HepG2 (cell line): ENCODE data around the gene PTPA. TPM values are rescaled to one million over a fixed set of nuclear protein-coding genes. Genes with fewer than 3 reads are reported as not detected.

Experiments
- KAT2B ChIP-seq: fragments of 150-350 bp; IDR thresholded peaks from 2 replicates; pipeline ENCODE4 v1.6.1; 2014; ENCODE audit warnings: low read depth, low read length, borderline replicate concordance
- KDM5B ChIP-seq: sonication (generic); formaldehyde crosslinking; IDR thresholded peaks from 2 replicates; pipeline ENCODE4 v1.4.0; 2020; ENCODE audit warnings: missing genetic modification reagents, mild to moderate bottlenecking, borderline replicate concordance
- NONO ChIP-seq, 2 experiments: fragments of 450-650 bp in 1 of 2; sonication (generic) in 1 of 2; formaldehyde crosslinking in 1 of 2; IDR thresholded peaks in 1 of 2; conservative IDR thresholded peaks in 1 of 2; 2 replicates each; pipeline versions ENCODE4 v1.6.1 to v1.8.0; 2017 to 2022; ENCODE audit warnings: mild to moderate bottlenecking in 1 of 2, missing genetic modification reagents in 1 of 2, moderate library complexity in 1 of 2
- RXRB ChIP-seq: IDR thresholded peaks from 2 replicates; pipeline ENCODE4 v1.6.1; 2016; ENCODE audit warnings: borderline replicate concordance, missing genetic modification reagents, missing compliant biosample characterization
- SMARCC2 ChIP-seq: fragments of 450-650 bp; IDR thresholded peaks from 2 replicates; pipeline ENCODE4 v1.6.1; 2017; ENCODE audit warnings: antibody characterized with exemption, mild to moderate bottlenecking
- ZNF816 ChIP-seq: sonication (generic); formaldehyde crosslinking; IDR thresholded peaks from 2 replicates; pipeline ENCODE4 v1.8.0; 2022; ENCODE audit warnings: missing genetic modification reagents, mild to moderate bottlenecking, borderline replicate concordance
- ZNF891 ChIP-seq: sonication (generic); formaldehyde crosslinking; IDR thresholded peaks from 2 replicates; pipeline ENCODE4 v1.5.0; 2020; ENCODE audit warnings: mild to moderate bottlenecking, missing genetic modification reagents
- polyA plus RNA-seq, 8 experiments: library from polyadenylated mRNA; depleted of rRNA in 3 of 8; stranded (reverse) in 7 of 8; unstranded in 1 of 8; fragments of >200 nt; fragmentation: Illumina TruSeq in 4 of 8; extraction: Trizol in 4 of 8; gene quantifications; 2 replicates each; pipeline versions ENCODE4 v1.2.1 to v1.2.3, GENCODE V29; 2011 to 2016; ENCODE audit warnings: low read depth in 4 of 8, missing spikeins in 1 of 8, mixed read lengths in 1 of 8; ENCODE audit not compliant: insufficient read depth in 1 of 8
- total RNA-seq, 5 experiments: library from RNA; depleted of rRNA; stranded (reverse); fragments of >200 nt; fragmentation: Illumina TruSeq; extraction: Trizol; gene quantifications; 2 replicates each; pipeline ENCODE4 v1.2.3, GENCODE V29; 2016; ENCODE audit warnings: low read depth in 1 of 5
- TF ChIP-seq, protein P1 (sequence below): sonication (generic); formaldehyde crosslinking; IDR thresholded peaks from 2 replicates; pipeline ENCODE4 v1.4.0; 2020; ENCODE audit warnings: mild to moderate bottlenecking, low read depth, missing genetic modification reagents
- TF ChIP-seq, protein P2 (sequence below): sonication (generic); formaldehyde crosslinking; IDR thresholded peaks from 2 replicates; pipeline ENCODE4 v1.5.0; 2020; ENCODE audit warnings: missing genetic modification reagents, mild to moderate bottlenecking, borderline replicate concordance
- TF ChIP-seq, protein P3 (sequence below): sonication (generic); formaldehyde crosslinking; IDR thresholded peaks from 2 replicates; pipeline ENCODE4 v1.5.0; 2020; ENCODE audit warnings: mild to moderate bottlenecking, missing genetic modification reagents, borderline replicate concordance
- TF ChIP-seq, protein P4 (sequence below): sonication (generic); formaldehyde crosslinking; IDR thresholded peaks from 2 replicates; pipeline ENCODE4 v1.5.1; 2020; ENCODE audit warnings: mild to moderate bottlenecking, missing genetic modification reagents, moderate library complexity

Gene PTPA
- total and polyA plus RNA-seq, 2 of the 13 experiments (the other 11 are each of a cell fraction or from before 2014, with no cell fraction given), result 79.3 to 105 TPM

DNA sequence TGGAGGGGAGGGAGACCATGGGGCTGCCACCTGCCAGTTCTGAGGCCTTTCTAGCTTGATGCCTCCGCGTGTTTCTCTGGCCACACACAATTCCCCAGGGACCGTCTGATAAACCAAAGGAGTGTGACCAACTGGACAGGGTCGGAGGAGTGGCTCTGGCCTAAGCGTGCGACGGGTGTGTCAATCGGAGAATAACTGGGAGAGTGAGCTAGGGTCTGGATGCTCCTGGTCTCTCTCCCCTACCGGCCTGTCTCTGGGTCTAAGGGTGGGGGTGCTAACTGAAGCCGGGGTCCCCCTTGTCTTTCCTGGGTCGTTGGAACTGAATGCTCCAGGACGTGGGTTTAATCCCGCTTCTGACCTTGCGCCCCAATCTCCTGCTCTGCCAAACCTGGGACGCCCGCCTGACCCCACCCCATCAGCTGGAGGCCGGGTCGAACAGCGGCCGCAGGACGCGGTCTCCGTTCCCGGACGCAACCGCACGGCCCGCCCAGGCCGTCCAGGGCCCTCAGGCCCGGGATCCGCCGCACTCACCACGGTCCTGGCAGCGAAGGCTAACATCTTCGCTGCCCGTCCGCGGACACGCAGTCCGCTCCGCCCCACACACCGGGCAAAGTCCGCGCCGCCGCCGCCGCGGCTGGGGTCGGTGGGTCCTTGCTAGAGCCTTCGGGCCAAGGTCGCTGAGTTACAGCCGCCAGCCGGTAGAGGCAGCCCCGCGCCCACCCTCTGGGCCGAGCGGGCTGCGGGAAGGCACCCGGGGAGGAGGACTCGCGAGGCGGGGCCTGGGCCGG lies 1.1 kb upstream of the PTPA start (continued):
- TF ChIP-seq, protein P1, sequence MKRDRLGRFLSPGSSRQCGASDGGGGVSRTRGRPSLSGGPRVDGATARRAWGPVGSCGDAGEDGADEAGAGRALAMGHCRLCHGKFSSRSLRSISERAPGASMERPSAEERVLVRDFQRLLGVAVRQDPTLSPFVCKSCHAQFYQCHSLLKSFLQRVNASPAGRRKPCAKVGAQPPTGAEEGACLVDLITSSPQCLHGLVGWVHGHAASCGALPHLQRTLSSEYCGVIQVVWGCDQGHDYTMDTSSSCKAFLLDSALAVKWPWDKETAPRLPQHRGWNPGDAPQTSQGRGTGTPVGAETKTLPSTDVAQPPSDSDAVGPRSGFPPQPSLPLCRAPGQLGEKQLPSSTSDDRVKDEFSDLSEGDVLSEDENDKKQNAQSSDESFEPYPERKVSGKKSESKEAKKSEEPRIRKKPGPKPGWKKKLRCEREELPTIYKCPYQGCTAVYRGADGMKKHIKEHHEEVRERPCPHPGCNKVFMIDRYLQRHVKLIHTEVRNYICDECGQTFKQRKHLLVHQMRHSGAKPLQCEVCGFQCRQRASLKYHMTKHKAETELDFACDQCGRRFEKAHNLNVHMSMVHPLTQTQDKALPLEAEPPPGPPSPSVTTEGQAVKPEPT (CRISPR knock-in tag), result peak; percentile 55; the same call in 1 of the 2 replicates
- TF ChIP-seq, protein P2, sequence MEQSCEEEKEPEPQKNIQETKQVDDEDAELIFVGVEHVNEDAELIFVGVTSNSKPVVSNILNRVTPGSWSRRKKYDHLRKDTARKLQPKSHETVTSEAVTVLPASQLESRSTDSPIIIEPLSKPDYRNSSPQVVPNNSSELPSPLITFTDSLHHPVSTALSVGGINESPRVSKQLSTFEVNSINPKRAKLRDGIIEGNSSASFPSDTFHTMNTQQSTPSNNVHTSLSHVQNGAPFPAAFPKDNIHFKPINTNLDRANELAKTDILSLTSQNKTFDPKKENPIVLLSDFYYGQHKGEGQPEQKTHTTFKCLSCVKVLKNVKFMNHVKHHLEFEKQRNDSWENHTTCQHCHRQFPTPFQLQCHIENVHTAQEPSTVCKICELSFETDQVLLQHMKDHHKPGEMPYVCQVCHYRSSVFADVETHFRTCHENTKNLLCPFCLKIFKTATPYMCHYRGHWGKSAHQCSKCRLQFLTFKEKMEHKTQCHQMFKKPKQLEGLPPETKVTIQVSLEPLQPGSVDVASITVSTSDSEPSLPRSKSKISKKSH (CRISPR knock-in tag), result no peak
- TF ChIP-seq RXRB (CRISPR knock-in tag), result peak; percentile 9; the same call in 1 of the 2 replicates
- TF ChIP-seq NONO (IDR thresholded peaks at IDR 0.05), result no peak
- TF ChIP-seq NONO (CRISPR knock-in tag; conservative IDR thresholded peaks at IDR 0.05), result 0 out of 2 replicates have a peak, but pooled peaks have one; percentile 52
- TF ChIP-seq ZNF891 (CRISPR knock-in tag), result no peak; the same call in 1 of the 2 replicates
- peak; percentile 56; the same call in 1 of the 2 replicates for TF ChIP-seq ZNF816
- TF ChIP-seq, protein P3, sequence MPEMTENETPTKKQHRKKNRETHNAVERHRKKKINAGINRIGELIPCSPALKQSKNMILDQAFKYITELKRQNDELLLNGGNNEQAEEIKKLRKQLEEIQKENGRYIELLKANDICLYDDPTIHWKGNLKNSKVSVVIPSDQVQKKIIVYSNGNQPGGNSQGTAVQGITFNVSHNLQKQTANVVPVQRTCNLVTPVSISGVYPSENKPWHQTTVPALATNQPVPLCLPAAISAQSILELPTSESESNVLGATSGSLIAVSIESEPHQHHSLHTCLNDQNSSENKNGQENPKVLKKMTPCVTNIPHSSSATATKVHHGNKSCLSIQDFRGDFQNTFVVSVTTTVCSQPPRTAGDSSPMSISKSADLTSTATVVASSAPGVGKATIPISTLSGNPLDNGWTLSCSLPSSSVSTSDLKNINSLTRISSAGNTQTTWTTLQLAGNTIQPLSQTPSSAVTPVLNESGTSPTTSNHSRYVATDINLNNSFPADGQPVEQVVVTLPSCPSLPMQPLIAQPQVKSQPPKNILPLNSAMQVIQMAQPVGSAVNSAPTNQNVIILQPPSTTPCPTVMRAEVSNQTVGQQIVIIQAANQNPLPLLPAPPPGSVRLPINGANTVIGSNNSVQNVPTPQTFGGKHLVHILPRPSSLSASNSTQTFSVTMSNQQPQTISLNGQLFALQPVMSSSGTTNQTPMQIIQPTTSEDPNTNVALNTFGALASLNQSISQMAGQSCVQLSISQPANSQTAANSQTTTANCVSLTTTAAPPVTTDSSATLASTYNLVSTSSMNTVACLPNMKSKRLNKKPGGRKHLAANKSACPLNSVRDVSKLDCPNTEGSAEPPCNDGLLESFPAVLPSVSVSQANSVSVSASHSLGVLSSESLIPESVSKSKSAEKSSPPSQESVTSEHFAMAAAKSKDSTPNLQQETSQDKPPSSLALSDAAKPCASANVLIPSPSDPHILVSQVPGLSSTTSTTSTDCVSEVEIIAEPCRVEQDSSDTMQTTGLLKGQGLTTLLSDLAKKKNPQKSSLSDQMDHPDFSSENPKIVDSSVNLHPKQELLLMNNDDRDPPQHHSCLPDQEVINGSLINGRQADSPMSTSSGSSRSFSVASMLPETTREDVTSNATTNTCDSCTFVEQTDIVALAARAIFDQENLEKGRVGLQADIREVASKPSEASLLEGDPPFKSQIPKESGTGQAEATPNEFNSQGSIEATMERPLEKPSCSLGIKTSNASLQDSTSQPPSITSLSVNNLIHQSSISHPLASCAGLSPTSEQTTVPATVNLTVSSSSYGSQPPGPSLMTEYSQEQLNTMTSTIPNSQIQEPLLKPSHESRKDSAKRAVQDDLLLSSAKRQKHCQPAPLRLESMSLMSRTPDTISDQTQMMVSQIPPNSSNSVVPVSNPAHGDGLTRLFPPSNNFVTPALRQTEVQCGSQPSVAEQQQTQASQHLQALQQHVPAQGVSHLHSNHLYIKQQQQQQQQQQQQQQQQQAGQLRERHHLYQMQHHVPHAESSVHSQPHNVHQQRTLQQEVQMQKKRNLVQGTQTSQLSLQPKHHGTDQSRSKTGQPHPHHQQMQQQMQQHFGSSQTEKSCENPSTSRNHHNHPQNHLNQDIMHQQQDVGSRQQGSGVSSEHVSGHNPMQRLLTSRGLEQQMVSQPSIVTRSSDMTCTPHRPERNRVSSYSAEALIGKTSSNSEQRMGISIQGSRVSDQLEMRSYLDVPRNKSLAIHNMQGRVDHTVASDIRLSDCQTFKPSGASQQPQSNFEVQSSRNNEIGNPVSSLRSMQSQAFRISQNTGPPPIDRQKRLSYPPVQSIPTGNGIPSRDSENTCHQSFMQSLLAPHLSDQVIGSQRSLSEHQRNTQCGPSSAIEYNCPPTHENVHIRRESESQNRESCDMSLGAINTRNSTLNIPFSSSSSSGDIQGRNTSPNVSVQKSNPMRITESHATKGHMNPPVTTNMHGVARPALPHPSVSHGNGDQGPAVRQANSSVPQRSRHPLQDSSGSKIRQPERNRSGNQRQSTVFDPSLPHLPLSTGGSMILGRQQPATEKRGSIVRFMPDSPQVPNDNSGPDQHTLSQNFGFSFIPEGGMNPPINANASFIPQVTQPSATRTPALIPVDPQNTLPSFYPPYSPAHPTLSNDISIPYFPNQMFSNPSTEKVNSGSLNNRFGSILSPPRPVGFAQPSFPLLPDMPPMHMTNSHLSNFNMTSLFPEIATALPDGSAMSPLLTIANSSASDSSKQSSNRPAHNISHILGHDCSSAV (CRISPR knock-in tag), result no peak
- TF ChIP-seq KAT2B, result no peak
- TF ChIP-seq, protein P4, sequence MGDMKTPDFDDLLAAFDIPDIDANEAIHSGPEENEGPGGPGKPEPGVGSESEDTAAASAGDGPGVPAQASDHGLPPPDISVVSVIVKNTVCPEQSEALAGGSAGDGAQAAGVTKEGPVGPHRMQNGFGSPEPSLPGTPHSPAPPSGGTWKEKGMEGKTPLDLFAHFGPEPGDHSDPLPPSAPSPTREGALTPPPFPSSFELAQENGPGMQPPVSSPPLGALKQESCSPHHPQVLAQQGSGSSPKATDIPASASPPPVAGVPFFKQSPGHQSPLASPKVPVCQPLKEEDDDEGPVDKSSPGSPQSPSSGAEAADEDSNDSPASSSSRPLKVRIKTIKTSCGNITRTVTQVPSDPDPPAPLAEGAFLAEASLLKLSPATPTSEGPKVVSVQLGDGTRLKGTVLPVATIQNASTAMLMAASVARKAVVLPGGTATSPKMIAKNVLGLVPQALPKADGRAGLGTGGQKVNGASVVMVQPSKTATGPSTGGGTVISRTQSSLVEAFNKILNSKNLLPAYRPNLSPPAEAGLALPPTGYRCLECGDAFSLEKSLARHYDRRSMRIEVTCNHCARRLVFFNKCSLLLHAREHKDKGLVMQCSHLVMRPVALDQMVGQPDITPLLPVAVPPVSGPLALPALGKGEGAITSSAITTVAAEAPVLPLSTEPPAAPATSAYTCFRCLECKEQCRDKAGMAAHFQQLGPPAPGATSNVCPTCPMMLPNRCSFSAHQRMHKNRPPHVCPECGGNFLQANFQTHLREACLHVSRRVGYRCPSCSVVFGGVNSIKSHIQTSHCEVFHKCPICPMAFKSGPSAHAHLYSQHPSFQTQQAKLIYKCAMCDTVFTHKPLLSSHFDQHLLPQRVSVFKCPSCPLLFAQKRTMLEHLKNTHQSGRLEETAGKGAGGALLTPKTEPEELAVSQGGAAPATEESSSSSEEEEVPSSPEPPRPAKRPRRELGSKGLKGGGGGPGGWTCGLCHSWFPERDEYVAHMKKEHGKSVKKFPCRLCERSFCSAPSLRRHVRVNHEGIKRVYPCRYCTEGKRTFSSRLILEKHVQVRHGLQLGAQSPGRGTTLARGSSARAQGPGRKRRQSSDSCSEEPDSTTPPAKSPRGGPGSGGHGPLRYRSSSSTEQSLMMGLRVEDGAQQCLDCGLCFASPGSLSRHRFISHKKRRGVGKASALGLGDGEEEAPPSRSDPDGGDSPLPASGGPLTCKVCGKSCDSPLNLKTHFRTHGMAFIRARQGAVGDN (CRISPR knock-in tag), result peak; percentile 73
- no peak for TF ChIP-seq SMARCC2
- peak; percentile 81 for TF ChIP-seq KDM5B (CRISPR knock-in tag)
